ENCODE measurements around the gene KRT7.
"Not testable (repeated sequence)": the region's sequence is repeated elsewhere in the genome, so short reads cannot be mapped to it uniquely, and the experiment has no call there.

KRT7 gene

DNA sequence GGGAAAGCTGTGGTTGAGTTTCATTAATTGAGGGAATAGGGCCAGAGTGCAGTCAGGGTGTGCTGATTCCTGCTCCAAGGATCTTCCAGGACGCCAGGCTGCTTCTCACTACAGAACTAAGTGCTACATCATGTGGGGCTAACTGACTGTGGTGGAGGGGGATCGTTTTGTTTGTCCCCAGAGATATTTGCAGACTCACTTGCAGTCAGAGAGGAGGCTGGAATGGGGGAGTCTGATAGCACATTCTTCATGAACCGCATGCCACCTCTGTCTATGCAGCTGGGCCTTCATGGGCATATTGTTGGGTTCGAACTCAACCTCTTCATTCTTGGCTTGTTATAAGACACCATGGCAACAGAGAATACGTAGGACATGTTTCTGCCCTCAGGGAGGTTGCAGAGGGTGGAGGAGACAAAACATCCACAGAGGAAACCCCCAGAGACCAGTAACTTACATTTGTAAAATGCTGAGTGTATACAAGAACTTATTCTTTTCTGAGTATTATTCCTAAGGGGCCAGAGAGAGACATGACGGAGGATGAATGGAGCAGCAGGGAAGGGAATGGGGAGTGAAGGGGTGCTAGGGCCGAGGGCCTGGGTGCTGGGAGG lies 13.0 kb downstream of the KRT7 start:
- no peak for DNase-seq

DNA sequence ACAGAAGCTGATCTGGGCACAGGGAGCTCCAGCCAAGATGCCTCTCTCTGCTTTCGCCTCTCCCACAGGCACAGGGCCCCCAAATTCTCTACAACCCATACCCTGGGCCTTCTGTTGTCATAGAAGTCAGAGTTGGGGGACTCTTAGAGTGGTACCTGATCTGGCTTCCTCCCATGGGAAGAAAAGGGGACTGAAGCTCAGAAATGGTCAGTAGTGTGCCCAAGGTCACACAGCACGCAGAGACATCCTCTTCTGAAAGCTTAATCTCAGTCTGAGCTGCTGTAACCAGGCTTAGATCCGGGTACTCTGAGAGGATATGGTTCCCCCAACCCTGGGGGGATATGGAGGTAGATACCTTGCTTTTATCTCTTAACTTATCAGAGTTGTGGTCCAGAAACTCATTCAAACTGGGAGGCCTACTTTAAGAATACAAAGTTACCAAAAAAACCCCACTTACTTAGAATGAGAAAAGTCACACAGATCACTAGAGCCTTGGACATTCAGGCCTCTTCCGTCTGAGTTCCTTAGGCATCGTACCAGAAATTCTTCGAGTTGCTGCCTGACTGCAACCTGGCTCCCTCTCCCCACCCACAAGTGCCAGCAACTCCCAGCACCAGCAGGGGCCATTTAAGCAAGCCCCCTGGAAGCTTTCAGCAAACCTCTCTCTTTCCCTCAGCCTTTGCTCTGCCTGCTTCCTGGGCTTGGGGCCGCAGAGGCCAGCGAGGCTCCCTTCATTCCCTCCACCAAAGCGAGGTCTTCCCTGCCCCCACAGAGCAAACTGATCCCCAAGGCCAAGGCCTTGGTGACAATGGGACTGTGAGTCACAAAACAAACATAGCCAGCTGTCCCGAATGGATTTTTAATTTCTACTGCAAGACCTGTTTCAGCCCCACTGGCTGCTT lies 13.9 kb downstream of the KRT7 start:
- no peak for DNase-seq

DNA sequence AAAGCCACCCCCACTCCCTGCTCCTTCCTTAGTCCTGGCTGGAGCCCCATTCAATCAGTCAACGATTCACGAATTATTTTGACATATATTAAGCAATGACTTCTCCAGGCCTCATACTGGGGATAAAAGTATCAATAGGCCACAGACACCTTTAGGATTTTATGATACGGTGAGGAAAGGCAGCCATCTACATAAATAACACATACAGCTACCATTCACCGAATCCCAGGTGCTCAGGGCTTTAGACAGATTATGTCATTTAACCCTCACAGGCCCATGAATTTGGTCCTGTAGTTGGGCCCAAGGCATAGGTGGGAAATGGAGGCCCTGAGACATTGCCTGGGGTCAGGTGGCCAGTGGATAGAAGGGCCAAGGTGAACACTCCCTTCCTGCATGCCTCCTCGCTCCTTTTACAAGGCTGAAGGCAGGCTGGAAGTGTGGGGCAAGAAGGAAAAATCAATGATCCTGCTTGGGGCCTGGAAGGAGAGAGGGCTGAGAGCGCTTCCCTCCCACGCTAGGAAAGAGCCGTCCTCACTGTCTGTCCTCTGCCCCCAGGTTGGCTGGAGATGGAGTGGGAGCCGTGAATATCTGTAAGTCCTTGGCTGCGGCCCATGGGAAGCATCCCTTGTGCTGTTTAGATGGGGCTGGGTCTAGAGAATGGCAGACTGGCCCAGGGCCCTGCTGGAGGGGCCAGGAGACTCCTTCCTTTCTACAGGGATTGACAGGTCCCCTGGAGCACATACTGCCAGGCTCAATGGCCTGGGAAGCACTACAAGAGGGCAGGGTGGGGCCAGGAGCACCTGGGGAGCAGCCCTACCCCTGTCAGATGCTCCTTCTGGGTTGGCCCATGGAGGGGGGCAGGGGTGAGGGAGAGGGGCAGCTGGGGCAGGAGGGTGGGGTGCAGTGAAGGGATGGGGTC lies 14.8 kb downstream of the KRT7 start:
- DNase-seq = no peak

DNA sequence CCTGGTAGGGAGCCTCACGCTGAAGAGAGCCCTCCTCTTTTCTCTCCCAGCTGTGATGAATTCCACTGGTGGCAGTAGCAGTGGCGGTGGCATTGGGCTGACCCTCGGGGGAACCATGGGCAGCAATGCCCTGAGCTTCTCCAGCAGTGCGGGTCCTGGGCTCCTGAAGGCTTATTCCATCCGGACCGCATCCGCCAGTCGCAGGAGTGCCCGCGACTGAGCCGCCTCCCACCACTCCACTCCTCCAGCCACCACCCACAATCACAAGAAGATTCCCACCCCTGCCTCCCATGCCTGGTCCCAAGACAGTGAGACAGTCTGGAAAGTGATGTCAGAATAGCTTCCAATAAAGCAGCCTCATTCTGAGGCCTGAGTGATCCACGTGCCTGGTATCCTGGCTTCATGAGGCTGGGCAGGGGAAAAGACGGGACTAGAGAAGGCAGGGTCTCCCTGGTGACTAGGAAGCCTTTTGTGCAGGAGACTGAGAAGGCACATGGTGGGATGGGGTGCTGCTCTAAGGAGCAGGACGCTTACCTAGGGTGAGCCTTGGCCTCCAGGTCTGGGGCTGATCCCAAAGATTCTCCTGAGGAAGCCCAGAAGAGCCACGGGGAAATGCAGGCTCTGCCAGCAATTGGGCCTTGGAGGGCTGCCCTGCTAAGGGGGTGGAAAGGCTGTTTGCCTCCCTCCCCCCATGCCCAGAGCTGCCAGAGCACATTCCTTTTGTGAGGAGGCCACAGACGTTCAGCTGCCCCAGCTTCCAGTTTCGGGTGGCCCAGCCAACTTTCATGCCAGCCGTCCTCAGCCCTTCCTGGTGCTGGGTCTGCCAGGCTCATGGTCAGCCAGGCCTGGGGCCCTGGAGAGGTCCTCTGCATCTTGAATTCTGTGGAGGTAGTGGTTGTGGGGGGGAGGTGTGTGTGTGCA lies 15.8 kb downstream of the KRT7 start:
- no peak for DNase-seq

DNA sequence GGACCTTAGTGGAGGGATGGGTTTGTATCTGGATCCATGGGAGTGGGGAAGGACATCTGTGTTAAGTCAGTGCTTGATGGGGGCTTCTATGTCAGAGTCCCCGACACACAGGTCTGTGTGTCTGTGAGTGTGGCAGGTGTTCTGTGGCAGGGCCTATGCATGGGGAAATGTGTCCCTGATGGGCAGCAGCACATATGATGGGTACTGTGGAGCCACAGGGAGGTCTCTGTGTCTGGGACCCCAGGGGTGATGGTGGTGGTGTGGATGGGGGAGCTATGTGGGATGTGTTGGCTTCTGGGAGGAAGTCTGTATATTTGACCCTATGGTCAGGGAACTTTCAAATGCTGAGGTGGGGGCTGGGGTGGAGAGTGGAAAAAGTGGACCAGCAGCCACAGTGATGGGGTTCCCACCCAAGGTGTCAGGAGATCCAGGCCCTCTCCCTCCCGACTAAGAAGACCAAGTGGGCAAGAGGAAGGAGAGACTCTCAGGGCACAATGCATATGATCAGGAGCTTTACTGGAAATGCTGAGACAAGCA lies 16.5 kb downstream of the KRT7 start:
- no peak for DNase-seq

DNA sequence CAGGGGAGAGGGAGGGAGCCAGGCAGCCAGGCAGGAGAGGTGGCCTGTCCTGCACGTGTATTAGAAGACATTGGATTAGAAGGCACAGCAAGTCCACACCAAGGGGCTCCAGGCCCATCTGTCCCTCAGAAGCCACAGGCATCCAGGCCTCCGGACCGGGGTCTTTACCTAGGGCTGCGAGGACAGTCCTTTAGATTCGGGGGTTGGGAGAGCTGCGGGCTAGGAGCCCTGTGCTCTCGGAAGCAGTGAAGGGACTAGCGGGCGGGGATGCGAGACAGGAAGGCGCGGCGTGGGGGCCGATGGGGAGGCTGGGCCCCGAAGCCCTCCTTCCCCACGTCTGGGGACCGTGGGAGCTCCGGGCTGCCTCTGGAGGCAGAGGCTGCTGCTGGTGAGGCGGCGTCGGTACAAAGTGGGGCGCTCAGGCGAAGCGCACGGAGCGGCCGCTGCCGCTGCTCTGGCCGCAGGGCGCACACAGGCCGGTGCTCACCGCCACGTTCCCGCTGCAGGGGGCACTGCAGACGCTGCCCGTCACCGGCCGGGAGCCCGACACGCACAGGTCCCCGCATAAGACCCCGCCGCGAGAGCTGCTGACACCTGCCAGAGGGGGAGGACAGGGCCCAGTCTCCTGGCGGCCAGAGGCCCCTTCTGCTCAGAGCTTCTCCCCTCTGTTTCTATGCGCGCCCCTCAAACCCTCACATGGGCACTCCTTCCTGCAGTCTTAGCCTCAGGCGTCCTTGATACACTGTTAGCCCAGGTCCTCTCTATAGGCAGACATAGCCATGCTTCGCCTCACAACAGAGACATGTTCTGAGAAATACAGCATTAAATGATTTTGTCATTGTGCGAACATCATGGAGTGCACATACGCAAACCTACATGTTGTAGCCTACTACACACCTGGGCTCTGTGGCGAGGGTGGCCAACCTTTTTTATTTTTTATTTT lies 17.3 kb downstream of the KRT7 start:
- no peak for DNase-seq

DNA sequence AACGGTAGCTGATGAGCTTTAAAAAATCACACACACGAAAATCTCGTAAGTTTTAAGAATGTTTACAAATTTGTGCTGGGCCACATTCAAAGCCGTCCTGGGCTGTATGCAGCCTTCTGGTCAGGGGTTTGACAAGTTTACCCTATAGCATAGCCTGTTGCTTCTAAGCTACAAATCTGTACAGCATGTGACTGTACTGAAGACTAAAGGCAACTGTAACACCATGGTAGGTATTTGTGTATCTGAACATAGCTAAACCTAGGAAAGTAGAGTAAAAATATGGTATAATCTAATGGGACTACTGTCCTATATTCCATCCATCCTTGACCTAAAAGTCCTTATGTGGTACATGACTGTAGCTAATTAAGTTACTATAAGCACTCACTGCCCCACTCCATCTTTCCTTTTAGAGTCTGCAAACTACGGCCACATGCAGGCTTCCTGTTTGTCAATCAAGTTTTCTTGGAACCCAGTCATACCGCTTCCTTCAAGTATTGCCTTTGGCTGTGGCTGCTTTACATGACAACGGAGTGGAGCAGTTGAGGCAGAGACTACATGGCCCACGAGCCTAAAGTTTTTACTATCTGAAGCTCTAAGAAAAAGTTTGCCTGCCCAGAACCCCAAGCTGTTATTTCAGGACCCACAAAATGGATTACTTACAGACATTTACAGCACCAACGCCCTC lies 18.5 kb downstream of the KRT7 start:
- DNase-seq = no peak

DNA sequence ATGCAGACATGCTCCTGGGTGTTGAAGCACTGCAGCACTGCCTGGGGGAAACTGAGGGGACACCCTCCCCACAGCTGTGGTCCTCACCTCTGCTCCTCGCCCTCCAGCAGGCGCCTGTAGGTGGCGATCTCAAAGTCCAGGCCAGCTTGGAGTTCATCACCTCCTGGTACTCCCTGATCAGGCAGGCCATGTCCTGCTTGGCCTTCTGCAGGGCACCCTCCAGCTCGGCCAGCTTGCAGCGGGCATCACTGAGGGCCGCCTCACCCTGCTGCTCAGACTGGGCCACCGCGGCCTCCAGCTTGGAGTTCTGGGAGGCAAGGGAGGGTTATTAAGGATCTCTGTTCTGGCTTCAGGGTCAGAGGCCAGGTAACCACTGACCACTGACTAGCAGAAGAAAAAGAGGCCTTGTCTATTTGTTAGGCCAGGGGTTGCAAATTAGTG lies 19.2 kb downstream of the KRT7 start:
- DNase-seq = not testable (repeated sequence)

DNA sequence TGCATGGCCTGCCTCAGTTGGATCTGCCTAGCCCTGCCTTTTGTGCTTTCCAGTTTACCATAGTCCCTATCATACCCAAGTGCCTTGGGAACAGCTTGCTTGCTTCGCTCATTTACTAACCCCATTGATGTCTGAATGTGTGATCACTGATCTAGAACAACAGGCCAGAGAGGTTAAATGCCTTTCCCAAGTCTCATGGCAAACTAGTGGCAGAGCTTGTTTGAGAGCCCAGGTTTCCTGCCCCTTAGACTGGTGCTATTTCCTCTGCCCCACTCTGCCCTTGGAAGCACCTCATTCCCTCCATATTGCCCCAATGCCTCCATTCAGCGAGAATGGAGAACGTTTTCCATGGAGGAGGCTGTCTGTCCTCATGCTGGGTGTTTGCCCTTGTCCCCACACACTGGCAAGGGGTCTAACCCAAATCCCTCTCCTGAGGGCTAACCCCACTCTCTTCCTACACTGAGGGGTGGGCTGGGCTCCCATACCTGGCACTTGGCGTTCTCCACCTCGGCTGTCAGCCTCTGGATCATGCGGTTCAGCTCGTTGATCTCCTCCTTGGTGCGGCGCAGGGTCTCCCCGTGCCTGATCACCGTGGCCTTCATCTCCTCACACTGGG lies 19.8 kb downstream of the KRT7 start:
- DNase-seq = no peak

DNA sequence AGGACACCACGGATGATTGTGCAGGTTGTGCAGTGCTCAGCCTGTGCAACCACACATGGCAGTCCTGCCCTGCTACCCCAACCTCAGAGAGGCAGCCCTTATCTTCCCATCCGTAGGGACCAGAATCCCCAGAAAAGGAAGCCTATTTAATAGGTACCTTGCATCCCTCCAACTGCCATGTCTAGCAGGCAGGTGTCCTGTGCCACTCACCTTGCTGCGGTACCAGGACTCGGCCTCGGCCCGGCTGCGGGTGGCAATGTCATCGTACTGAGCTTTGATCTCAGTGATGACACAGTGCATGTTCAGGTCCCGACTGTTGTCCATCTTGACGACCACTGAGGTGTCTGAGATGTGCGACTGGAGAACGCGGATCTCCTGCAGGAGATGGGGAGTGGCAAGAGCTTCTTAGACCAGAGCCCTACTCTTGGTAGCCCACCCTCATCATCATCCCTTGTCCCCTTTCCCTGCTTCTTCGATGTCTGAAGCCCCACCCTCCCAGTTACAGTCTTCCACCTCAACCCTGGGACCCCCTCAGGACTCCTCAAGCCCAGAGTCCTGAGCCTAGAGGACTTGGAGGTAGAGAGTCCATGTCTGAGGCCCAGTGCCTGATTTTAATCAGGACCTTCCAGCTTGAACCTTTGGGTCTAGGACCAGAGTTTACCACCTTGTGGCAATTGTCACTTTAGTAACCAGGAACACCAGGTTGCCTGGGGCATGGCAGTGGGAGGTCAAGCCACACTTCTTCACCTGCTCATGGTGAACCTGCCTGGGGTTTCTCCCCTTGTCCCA lies 20.5 kb downstream of the KRT7 start:
- no peak for DNase-seq

DNA sequence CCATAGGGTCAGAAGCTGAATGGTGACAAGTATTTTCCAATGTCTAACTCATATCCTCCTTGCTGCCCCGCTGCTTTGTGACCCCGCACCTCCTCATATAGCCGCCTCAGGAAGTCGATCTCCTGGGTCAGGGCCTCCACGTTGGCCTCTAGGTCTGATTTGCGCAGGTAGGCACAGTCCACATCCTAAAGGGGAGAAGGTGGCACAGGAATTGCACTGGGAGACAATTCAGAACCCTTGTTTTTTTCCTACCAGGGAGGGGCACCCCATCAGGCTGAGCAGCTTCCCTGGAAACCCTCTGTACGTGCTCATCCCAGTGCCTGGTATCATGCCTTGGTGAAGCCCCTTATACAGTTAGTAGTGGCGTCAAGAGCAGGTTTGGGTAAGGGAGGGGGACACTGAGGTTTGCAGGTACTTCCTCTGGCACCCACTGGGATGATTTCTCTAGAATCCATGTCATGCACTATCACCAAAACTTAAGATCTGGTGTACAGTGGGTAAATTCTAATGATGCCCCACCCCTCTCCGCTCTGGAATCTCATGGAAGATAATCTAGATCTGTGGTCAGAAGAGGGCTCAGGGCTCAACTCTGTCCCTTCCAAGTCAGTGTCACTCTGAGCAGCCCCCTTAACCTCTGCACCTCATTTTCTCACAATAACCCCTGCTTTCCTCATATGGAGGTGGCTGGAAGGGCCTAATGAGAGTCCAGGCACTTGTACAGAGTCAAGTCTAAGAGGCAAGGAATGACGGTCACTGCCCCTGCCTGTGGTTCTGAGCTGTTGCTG lies 21.3 kb downstream of the KRT7 start:
- no peak for DNase-seq

DNA sequence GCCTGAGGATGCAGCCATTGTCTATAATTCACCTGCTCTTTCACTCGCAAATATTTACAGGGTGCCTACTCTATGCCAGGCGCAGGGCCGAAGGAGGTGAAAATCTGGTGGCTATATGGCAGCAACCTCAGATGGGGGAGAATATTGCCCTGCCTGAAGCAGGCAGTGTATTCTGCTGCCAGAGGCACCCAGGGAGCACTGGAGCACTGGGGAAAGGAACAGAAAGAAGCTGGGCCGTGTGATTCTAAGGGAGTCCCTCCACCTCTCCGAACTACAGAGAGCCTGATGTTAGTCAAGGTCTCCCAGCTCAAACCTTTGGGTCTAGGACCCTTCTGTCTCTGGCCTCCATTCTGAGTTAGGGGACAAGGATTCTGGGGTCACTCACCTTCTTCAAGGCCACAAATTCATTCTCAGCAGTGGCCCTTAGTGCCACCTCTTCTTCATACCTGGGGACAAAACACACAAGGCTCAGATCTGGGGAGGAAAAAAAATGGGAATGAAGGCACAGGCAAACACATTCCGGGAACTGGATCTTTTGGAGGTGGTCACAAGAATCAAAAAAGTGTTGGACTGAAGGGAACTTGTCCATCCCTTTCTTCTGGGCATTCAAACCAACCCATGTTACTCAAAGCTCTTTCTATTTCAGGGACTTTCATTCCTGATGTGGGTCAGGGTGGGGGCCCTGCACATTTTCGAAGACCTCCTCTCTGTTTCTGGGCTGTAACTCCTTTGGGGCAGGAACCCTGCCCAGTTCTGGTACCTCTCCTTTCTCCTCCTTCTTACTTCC lies 22.1 kb downstream of the KRT7 start:
- DNase-seq = no peak

DNA sequence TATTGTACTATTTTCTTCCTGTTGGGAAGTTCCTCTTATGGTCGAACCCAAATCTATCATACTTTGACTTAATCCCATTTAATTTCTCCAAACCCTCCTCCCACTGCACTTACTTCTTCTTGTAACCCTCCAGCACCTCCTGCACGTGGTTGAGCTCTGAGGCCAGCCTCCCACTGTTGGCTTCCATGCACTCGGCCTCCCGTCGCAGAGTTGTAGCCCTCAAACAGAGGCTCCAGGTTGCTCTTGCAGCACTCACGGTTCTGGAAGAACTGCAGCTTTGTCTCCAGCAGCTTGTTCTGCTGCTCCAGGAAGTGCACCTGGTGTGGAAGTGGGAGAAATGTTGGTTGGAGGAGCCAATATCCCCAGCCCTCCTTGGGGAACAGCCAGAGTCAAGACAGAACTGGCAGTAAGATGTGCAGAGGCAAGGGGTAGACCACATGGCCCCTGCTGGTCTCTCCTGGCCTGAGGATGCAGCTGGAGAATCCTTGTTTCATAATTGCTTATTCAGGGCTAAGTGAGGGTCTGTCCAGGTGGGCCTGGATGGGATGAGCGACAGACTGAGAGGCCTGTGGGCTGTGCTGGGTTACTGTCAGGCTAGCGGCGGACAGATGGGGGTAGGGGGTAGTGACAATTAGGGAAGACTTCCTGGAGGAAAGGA lies 23.0 kb downstream of the KRT7 start:
- DNase-seq = no peak

DNA sequence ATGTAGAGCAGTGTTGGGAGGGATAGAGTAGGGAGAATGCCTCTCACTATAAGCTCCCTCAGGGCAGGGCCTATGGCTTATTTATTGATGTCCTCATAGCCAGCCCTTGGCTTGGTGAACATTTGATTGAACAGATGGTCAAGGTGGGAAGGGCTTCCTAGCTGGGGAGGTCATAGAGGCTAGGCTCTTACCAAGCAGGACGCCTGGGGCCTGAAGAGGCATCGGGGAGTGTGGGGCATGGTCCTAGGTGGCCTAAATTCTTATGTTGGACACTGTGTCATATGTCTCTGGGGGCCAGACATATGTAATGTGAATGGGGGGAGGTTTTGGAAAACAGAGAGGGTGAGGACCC lies 23.5 kb downstream of the KRT7 start:
- DNase-seq = no peak

DNA sequence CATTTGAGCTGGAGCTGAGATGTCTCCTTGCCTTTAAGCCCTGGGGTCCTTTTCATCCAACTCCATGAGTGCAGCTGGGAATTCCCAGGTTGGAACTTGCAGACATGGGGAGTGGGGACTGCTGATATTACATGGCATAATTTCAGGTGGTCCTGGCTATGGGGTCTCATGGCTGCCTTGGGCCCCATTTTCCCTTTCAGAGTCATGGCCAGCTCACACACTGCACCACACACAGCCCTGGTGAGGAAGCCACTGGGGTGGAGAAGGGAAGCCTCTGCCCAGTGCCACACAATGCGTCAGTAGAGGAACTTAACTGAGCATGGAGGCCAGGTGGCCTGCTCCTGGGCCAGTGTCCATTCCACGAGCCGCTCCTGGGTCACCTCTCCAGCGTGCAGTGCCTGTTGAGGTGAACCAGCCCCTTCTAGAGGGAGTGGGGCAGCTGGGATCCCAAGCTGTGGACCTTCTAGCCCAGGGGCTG lies 24.1 kb downstream of the KRT7 start:
- DNase-seq = no peak

DNA sequence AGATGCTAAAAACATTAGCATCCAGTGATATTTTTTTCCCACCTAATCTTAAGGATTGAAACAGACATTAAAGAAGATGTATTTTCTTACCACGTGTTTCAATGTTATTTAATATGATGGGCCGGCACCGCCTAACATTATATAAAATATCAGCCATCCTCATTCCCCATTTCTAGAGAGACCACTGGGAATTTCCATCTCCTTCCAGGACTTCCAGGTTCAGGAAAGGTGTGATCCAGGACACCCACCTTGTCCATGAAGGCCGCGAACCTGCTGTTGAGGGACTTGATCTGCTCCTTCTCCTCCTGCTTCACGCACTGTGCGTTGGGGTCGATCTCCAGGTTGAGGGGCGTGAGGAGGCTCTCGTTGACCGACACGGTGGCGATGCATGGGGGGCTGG lies 24.9 kb downstream of the KRT7 start:
- not testable (repeated sequence) for DNase-seq
